Measurements from ENCODE around the gene EXOC4.
"Not testable (repeated sequence)": the region's sequence is repeated elsewhere in the genome, so short reads cannot be mapped to it uniquely, and the experiment has no call there.

Gene EXOC4

GRCh38 chr7:133963629-133964028, 710.8 kb downstream of the EXOC4 start:
- DNase-seq = no peak

DNA sequence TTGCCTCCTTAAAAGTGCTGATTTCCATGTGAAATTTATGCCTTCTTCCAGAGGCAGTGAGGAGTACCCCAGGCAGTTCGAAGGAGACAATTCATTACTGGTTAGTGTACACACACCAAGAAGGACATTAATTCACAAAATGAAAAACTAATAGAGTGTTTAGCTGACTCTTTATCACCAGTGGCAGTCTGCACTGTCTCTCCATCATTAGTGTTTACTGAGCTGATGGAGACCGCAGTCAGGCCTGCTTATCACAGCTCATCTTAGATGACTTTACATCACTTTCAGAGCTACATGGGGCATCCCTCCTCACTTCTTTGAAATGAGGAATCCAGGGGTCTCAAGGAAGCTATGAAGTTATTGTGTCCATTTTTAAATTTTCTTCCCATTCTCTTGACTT, 718.7 kb downstream of the EXOC4 start:
- no peak for DNase-seq

DNA sequence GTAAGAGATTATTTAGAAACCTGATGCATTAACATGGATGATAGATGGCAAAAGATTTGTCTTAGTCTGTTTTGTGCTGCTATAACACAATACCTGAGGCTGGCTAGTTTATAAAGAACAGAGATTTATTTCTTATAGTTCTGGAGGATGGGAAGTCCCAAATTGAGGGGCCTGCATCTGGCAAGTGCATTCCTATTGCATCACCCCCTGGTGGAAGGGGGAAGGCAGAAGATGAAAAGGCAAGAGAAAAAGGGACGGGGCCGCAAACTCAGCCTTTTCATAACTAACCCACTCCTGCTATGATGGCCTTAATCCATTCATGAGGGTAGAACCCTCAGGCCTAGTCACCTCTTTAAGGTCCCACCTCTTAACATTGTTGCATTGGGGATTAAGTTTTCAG, 720.8 kb downstream of the EXOC4 start:
- no peak for DNase-seq

- no peak for DNase-seq
Measured at GRCh38 chr7:133975130-133975529, 722.3 kb downstream of the EXOC4 start.

- DNase-seq = no peak
Measured at GRCh38 chr7:133976140-133976539, 723.3 kb downstream of the EXOC4 start.

- no peak for DNase-seq
Measured at GRCh38 chr7:133977409-133978274, 724.8 kb downstream of the EXOC4 start.

DNA sequence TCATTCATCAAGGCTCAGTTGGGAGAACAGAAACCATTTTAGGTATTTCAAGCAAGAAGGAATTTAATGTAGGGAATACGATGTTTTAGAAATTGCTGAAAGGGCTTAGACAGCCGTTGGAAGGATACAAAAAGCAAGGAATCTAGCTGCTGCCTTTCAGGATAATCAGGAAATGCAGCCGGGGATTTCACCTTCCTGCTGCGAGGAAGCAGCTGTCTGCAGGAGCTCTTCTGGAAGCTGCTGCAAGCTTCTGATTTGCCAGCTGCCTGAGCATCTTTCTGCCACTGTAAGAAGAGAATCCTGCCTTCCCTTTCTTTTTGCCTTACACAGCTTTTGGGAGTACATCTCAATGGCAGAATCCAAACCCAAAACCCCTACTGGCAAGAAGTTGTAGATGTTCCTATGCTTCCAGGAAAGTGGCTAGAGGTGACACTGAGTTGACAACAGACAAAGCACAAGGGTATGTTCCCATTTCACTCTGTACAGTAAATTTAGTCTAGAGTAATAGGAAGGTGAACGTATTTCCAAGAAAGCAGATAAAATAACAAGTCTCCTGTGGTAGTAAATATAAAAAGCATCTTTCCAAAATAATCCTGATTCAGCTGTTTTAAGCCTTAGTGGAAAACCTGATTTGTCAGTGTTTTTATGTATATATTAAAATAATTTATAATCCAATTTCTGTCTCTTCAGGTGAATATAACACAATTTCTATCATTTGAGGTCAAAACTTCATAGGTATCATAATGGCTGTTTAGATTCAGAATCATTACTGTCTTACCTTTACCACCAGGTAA, 725.8 kb downstream of the EXOC4 start:
- DNase-seq = no peak

- DNase-seq = no peak
Measured at GRCh38 chr7:133980804-133981203, 727.9 kb downstream of the EXOC4 start.

GRCh38 chr7:133983685-133984419, 731.0 kb downstream of the EXOC4 start:
- DNase-seq = no peak

GRCh38 chr7:133985300-133985699, 732.4 kb downstream of the EXOC4 start:
- DNase-seq = no peak

DNA sequence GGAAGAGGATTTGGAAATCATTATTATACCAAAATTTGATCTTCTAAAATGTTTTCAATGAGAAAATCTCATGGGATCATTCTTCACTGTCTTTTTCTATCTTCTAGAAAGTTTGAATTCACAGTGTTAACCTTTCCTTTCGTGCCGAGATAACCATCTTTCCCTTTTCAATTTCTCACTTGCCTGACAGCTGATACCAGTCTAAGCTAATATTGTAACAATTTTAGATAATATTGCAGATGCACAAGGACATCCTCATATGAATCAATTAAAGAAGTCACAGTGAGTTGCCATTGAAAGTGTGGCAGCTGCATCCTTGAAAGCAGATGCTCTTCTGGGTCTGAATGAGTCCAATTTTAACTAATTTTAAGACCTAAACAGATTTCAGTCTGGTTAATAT, 734.7 kb downstream of the EXOC4 start:
- no peak for DNase-seq

GRCh38 chr7:133993547-133993946, 740.7 kb downstream of the EXOC4 start:
- no peak for DNase-seq

GRCh38 chr7:133994100-133994499, 741.2 kb downstream of the EXOC4 start:
- DNase-seq = not testable (repeated sequence)

DNA sequence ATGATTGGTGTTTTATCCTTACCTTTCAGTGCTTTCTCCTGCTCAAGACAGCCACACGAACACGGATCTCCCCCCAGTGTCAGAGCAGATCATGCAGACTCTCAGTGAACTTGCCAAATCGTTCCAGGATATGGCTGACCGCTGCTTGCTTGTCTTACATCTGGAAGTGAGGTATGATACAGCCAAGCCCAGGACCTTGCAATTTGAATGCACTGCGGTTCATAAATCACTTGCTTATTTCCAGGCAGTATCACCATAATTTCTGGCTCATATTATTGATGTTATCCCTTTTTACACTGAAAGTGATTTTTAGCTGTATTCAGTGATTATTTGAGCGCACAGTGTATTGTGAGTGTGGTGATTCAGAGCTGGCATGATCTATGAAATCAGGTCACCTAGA, 744.6 kb downstream of the EXOC4 start:
- no peak for DNase-seq

DNA sequence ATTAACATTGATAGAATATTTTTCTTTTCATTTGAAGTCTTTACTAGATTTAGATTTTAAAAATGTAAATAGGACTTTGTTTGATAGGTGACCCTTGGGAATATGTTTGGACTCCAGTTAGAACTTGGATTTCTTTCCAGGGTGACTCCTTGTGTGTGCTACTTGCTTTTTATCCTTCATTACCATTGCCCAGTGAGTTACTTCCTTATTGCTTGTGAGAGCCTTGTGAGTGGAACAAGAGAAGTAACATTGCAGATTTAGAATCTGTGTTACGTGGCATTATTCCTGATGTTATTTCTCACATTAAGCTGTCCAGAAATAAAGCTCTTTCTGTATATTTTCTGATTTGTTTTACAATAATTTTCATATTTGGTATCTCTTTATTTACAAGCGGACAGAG, 746.3 kb downstream of the EXOC4 start:
- no peak for DNase-seq

DNA sequence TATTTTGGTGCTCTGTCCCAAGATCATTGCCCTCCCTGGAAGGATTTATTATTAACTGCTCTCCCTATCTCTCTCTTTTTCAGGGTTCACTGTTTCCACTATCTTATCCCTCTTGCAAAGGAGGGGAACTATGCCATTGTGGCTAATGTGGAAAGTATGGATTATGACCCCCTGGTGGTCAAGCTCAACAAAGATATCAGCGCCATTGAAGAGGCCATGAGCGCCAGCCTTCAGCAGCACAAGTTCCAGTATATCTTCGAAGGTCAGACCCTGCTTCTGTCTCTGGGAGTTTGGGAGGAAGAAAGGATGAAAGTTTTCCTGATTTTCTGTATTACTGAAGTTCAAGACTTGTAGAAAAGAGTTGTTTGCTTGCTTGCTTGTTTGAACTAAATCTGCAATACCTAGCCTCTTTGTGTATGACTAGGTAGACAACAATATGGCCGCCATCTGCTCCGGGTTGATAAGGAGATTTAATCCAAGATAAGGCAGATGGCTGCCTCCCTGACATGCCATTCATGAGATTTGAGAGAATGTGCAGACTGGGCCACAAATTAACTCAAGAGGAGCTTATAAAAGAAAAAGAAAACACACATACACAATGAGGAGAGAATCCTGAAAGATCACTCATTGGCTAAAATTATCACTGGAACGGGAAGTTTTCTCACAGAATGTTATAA, 752.1 kb downstream of the EXOC4 start:
- no peak for DNase-seq

- DNase-seq = no peak
Measured at GRCh38 chr7:134009314-134010110, 756.6 kb downstream of the EXOC4 start.

DNA sequence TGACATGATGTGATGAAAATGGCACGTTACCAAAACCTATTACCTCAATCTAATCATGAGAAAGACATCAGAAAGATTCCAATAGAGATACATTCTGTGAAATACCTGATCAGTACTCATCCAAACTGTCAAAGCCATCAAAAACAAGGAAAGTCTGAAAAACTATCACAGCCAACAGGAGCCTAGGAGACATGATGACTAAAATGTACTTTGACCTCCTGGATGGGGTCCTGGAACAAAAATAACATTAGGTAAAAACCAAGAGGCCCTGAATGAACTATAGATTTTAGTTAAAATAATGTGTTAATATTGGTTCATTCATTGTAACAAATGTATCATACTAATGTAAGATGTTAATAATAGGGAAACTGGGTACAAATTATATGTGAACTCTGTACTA, 760.4 kb downstream of the EXOC4 start:
- no peak for DNase-seq

GRCh38 chr7:134014935-134015334, 762.1 kb downstream of the EXOC4 start:
- no peak for DNase-seq

DNA sequence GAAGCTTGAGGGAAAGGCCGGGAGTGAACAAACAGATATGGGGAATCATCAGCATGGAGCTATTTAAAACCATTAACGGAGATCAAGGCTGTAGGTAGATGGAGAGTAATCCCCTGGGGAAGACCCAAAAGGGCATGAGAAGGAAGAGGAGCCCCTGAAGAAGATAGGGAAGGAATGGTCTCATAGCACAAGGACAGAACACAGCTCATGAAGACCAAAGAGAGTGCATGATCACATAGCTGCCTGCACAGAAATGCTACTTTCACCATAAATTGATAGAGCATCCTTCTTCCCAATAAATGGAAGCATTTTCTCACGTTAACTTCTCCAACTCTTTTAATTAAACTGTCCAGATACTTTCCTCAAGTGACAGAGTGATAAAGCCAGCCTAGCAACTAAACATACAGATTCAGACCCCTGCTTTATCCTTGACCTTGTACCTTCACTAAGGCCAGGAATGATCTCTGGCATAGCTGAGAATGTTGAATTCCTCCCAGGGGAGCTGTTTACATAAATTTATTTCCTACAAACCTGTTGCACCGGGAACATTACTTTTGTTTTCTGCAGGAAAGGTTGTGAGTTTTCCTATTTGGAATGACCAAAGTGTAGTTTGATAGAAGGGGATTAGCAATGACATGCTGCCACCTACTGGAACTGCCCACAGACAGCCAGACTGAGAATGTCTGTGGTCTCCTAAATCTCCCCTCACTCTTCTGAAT, 763.5 kb downstream of the EXOC4 start:
- DNase-seq = no peak

DNA sequence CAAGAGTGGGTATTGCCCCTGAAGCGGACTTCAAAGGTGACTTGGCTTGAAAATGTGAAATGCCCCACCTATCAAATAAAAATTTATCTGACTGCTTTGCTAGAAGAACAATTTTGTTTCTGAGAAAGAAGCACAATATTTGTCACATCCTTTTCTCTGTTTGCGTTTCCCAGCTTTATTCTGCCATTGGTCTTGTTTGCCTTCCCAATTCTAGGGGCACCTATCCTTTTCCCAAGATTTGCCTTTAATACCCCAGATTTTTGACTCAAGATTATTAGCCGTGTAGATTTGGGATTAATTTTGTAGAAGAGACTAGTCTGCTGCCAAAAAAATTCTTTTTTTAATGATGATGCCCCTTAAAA, 764.0 kb downstream of the EXOC4 start:
- no peak for DNase-seq

Measured in activated CD8-positive, alpha-beta memory T cell treated with anti-CD3 and anti-CD28 coated beads for 24 hours (primary cell).